HG03095 (cell line): ENCODE results near the gene PAQR5.

Source experiments
- ATAC-seq: cut with Tn5 transposase; IDR thresholded peaks from one replicate; pipeline ENCODE4 v1.9.1; 2021; ENCODE audit warnings: moderate library complexity; ENCODE audit not compliant: unreplicated experiment

The PAQR5 gene

DNA sequence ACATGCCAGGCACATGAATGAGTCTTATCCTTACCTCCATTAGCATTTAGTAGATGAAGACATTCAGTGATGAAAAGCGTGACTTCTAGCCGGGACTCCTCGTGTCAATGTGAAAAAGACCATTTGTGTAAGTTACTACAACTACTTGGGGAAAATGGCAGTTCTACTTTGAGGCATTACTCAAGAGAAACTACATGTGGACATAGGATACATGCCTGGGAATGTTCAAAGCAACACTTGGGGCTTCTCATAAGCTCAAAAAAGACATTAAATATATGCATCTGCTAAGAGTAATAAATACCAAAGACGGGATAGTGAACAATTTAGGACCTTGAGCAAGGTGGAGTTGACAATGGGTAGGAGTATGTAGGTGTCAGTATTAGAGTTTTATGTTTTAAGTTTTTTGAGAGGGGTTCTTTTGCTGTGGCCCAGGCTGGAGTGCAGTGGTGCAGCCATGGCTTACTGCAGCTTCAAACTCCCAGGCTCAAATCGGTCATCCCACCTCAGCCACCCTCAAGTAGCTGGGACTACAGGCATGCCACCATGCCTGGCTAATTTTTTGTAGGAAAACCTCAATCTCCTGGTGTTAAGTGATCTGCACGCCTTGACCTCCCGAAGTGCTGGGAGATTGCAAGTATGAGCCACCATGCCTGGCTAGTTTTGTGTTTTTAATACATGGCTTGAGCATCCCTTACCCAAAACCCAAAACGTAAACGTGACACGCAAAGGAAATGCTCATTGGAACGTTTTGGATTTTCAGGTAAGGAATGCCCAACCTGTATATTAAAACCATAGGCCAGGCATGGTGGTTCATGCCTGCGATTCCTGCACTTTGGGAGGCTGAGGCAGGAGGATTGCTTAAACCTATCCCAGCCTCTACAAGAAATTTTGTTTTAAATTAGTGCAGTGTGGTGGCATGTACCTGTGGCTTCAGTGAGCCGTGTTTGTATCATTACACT is 157.8 kb downstream of the PAQR5 start:
- no peak for ATAC-seq
